ENCODE measurements around the gene PHAF1.
A peak's percentile ranks its signal among the peaks of the same experiment; 100 is the strongest.

The PHAF1 gene

DNA sequence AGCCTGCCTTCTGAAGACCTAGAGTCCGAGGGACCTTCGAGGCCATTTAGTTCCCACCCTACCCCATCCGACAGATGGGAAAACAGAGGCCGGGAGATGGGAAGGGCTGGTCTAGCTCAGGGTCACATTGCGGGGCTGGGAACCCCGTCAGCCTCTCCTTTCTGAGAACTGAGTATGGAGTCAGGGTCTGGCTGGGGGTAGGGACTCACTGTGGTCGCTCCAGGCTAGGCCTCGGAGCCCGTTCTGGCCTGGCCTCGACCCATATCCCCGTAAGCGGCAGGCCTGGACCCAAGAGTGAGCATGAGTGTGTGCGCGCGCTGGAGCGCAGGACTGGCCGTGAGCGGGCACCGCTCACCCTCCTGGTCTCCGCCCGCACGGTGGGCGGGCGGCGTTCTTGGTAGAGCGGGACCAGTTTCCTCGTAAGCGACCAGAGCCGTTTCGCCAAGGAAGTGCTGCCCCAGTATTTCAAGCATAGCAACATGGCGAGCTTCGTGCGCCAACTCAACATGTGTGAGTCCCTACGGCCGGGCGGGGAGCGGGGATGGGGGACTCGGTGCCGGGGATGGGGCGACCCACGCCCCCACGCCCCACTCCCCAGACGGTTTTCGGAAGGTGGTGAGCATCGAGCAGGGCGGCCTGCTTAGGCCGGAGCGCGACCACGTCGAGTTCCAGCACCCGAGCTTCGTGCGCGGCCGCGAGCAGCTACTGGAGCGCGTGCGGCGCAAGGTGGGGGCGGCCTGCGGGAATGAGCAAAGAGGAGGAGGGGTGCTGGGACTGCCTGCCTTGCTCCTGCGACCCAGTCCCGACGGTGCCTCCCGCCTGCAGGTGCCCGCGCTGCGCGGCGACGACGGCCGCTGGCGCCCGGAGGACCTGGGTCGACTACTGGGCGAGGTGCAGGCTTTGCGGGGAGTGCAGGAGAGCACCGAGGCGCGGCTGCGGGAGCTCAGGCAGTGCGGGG is 55.7 kb downstream of the PHAF1 start:
- FAIRE-seq: no peak

- no peak for FAIRE-seq
Measured at GRCh38 chr16:67166110-67166547, 56.4 kb downstream of the PHAF1 start.

DNA sequence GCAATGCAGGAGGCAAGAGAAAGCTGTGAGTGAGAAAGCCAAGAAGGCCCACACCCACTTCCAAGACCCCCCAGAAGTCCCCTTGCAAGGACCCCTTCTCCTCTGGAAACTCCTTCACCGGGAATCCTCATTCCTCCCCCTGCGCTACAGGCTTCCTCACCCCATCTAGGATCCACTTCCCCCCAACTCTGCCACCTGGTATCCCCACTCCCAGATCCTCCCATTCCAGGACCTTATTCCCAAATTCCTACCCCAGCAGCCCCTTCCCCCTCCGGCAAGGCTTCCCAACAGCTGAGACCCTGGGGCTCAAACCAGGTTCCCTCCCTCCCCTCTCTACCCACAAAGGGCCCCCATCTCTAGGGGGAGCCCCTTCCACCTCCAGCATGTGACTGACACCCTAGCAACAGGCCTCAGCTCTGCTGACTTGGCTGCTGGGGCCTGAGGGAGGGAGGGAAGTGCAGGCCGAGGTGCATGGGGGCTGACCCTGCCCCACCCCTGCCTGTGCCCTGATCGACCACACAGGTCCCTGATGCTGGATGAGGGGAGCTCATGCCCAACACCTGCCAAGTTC is 56.9 kb downstream of the PHAF1 start:
- no peak for FAIRE-seq

GRCh38 chr16:67167588-67167987 is 57.8 kb downstream of the PHAF1 start:
- FAIRE-seq: no peak

DNA sequence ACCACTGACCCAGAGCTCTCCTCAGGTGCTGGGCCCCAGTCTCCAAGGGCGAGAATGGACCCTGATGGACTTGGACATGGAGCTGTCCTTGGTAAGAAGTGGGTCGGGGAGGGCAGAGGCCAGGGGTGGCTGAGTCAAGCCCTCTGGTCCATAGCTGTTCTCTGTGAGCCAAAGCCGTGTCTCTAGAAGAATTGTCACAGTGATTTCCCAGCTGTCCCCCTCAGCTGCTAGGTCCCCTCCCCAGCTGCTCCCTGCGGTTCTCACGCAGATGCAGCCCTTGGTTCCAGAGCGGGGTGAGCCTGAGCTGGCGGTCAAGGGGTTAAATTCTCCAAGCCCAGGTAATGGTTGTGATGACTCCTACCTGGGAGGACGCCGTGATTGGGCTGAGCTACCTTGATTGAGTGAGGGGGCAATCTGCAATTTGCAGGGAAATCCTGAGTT is 59.3 kb downstream of the PHAF1 start:
- FAIRE-seq: no peak

- no peak for FAIRE-seq
Measured at GRCh38 chr16:67169642-67170167, 60.0 kb downstream of the PHAF1 start.

DNA sequence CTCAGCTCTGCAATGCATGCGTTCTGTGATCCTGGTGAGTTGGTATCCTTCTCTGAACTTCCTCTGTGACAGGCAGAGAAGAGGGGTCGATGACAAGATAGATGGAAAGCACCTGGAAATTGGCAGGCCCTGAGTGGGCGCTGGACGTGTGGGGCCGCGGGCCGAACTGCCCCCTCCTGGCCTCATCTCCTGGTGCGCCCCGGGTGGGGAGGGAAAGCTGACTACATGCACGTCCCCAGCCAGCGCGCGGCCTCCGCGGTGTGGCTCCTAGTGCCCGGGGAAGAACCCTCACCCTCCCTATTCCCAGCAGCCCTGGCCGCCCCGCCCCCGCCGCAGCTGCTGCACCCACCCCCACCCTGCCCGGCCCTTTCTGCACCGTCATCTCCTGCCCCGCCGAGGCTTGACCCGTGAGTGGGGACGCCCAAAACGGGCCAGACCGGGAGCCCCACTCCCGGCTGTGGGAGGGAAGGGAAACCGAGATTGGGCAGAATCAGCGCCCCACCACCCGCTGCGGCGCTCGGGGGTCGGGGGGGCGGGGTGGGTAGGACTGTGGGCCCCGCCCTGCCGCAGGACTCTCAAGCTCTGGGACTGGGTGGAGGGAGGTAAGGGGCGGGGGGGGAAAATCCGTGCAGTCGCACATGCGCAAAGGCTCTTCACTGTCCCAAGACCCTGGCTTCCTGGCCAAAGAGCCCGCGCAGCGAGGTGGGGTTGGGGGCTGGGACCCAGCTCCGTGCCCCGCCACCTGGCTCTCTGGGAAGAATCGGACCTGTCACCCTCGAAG is 60.6 kb downstream of the PHAF1 start, which contains the start of gene NOL3:
Gene NOL3, plus strand, starts transcription at position 371 of the 781 bp plus-strand sequence.
- no peak for FAIRE-seq

- no peak for FAIRE-seq
Measured at GRCh38 chr16:67170949-67171649, 61.4 kb downstream of the PHAF1 start.

DNA sequence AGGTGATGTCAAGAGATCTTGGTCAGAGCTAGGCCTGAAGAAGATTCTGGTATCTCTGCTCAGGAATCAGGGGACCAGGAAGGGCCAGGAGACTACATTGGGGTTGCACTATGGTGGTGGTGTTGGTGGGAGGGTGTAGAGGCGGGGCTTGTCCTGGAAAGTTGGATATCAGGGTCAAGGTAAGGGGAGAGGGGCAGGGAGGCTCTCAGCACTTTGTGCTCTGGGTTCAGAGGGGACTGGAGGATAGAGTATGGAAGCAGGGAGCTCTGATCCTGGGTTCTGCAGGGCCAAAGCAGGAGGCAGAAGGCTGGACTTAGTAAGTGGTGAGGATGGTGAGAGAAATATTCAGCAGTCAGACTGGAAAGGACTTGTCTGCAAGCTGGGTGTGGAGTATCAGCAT is 63.6 kb downstream of the PHAF1 start:
- FAIRE-seq: no peak

DNA sequence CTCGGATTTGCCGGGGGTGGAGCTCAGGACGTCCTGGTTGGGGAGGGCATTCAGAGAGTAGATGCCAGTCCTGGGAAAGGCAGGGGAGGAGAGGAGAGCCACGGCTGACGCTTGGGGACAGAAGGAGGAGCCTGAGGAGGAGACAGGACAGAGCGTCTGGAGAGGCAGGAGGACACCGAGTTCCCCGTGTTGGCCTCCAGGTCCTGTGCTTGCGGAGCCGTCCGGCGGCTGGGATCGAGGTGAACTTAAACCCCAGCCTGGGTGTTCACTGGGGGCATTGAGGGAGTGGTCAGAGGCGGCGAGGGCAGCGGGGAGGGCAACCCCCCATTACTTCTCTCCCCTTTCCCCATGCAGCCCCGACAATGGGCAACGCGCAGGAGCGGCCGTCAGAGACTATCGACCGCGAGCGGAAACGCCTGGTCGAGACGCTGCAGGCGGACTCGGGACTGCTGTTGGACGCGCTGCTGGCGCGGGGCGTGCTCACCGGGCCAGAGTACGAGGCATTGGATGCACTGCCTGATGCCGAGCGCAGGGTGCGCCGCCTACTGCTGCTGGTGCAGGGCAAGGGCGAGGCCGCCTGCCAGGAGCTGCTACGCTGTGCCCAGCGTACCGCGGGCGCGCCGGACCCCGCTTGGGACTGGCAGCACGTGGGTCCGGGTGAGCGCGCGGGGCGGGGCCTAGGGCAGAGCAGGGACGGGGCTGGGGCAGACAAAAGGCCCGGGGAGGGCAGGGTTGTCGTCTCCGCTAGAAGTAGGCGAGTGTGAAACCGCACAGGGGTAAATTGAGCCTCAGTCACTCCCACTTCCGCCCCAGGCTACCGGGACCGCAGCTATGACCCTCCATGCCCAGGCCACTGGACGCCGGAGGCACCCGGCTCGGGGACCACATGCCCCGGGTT is 64.3 kb downstream of the PHAF1 start:
- FAIRE-seq: no peak

DNA sequence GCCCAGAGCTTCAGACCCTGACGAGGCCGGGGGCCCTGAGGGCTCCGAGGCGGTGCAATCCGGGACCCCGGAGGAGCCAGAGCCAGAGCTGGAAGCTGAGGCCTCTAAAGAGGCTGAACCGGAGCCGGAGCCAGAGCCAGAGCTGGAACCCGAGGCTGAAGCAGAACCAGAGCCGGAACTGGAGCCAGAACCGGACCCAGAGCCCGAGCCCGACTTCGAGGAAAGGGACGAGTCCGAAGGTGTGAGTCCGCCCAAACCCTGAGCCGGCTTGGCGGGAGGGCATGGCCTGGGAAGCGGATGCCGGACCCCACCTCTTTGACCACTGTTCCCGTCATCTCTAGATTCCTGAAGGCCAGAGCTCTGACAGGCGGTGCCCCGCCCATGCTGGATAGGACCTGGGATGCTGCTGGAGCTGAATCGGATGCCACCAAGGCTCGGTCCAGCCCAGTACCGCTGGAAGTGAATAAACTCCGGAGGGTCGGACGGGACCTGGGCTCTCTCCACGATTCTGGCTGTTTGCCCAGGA is 65.0 kb downstream of the PHAF1 start:
- no peak for FAIRE-seq

GRCh38 chr16:67176662-67177061 is 66.9 kb downstream of the PHAF1 start:
- no peak for FAIRE-seq

DNA sequence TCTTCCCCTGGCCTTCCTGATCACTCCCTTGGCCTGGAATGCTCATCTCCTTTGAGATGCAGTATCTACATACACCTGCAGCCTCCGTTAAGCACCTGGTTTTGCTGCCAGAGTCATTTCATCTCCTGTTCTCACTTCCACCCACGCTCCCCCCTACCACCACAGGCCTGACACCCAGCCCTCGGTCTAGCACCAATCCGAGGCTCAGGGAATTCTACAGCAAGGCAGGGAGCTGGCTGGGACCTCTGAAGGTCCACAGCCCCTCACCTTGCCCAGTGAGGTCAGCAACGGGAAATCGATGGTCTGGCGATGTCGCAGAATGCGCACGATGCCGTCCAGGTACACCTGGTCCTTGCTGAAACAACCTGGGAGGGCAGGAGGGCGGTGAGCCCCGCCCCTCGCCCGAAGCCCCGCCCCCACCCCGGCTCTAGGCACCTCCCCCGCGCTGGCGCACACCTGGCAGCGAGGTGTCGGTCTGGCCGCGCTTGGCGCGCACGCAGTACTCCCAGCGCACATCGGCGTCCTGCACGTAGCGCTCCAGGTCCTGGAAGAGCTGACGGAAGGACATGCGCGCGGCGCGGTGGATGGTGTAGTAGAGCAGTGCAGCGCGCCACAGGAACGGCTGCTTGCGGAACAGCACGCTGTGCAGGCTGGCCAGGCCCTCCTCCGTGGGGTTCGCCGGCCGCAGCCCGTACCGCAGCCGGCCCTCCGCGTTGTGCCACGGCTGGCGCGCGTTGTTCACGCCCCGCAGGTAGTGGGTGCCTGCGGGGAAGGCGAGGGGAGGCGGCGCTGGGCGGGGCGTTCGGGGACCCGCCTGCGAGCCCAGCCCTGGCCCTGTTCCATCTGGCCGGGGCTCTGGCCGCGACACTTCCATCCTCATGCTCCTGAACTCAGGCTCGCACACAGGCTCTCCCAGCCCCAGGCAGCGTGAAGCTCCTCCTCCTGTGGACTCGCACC is 68.3 kb downstream of the PHAF1 start:
- no peak for FAIRE-seq

DNA sequence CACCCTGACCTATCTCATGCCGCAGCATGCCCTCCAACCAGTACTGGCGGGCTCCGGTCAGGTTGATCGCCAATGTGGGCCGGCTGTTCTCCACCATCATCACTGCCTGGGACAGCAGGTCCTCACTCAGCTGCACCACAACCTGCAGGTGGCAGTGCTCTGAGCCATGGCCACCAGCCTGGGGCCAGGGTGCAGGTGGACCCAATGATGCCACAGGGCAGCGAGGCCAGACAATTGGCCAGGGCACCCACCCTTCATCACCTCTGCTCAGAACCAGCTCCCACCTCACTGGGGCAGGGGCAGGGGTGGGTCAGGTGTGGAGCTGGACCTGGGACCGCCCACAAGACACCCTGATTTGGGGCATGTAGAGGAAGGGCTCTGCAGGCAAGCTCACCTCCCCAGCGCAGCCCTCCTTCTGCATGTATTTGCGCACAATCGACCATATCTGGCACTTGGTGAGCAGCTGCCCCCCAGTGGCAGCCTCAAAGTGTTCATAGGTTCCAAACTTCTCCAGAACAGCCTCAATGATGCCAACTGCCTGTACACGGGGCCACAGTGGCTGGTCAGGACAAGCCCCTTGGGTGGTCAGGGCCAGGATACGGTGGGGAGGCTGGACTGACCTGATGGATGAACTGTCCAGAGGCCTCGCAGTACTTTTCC is 69.8 kb downstream of the PHAF1 start:
- no peak for FAIRE-seq

DNA sequence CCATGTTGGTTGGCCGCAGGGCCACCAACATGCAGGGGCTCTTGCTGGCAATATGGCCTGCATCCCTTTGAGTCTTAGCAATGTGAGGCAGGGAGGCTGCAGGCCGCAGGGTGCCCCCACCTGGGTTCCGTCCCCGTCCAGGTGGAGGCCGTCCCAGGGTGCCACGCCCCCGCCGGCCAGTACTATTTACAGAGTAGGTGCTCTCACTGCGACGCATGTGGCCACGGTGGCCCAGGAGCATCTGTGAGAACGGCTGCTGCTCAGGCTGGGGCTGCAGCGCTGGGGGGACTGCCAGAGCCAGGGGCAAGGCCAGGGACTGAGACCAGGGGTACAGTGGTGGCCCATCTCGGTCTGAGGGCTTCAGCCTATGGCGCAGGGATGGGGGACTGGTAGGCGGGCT is 70.4 kb downstream of the PHAF1 start:
- no peak for FAIRE-seq

DNA sequence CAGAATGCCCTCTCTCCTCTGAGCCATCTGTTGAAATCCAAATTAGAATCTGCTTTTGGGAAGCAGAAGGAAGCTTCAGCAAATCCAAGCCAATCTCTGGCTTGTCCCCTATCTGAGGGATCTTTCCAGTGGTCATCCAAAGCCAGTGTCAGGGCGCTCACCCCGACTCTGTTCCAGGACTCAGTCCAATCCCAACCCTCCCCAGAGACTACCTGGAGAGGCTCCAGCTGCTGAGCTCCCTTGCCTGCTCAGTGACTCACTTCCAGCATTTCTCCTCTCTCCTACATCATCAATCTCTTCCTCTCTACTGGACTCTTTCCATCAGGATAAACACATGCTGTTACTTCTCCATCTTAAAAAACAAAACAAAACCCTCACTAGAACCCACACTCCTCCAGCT is 71.6 kb downstream of the PHAF1 start:
- no peak for FAIRE-seq

DNA sequence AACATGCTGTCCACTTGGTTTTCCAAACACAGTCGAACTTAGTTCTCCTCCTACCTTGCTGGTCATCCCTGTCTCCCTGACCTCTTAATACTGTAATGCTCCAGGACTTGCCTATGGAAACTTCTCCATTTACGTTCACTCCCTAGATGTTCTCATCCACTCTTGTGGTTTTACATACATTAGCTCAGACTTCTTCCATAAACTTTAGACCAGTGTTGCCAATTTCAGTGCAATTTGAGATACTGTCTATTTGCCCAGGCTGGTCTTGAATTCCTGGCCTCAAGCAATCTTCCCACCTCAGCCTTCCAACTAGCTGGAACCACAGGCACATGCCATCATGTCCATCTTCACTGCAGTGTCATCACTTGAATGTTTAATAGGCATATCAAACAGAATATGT is 72.5 kb downstream of the PHAF1 start:
- FAIRE-seq: no peak

GRCh38 chr16:67183284-67183626 is 73.5 kb downstream of the PHAF1 start:
- peak; percentile 45 for FAIRE-seq
